HEK293T (cell line): ENCODE results near the gene ARMC5.

ENCODE experiments used
- CTCF ChIA-PET: fragments of 350-600 bp; formaldehyde crosslinking; extraction: SDS; loops from one replicate; lab custom pipeline; 2021; ENCODE audit warnings: antibody characterized with exemption, inconsistent platforms; lab: Yijun Ruan, JAX
- POLR2A ChIA-PET: fragments of 350-600 bp; formaldehyde crosslinking; extraction: SDS; loops from one replicate; lab custom pipeline; 2020; ENCODE audit warnings: antibody characterized with exemption, inconsistent platforms; lab: Yijun Ruan, JAX
- DNase-seq: peaks from one replicate; pipeline ENCODE4 v3.0.0; 2012; ENCODE audit warnings: mixed read lengths; ENCODE audit errors: extremely low spot score
- ARNT ChIP-seq: fragments of 450-650 bp; IDR thresholded peaks from 2 replicates; pipeline ENCODE4 v1.6.1; 2017; ENCODE audit warnings: mild to moderate bottlenecking
- BHLHE40 ChIP-seq: fragments of 450-650 bp; IDR thresholded peaks from 2 replicates; pipeline ENCODE4 v1.6.1; 2016; ENCODE audit warnings: mild to moderate bottlenecking, moderate library complexity, borderline replicate concordance
- CTBP1 ChIP-seq: fragments of 450-650 bp; IDR thresholded peaks from 2 replicates; pipeline ENCODE4 v1.6.1; 2016; ENCODE audit warnings: borderline replicate concordance
- ELF4 ChIP-seq: fragments of 450-650 bp; IDR thresholded peaks from 2 replicates; pipeline ENCODE4 v1.6.1; 2017; ENCODE audit warnings: antibody characterized with exemption
- FOXK2 ChIP-seq: fragments of 450-650 bp; IDR thresholded peaks from 2 replicates; pipeline ENCODE4 v1.6.1; 2016; ENCODE audit warnings: mild to moderate bottlenecking
- TARDBP ChIP-seq: fragments of 450-650 bp; IDR thresholded peaks from 2 replicates; pipeline ENCODE4 v1.6.1; 2016
- ZNF384 ChIP-seq: fragments of 450-650 bp; IDR thresholded peaks from 2 replicates; pipeline ENCODE4 v1.6.1; 2016
- TF ChIP-seq, protein P1 (sequence below): fragments of 450-650 bp; IDR thresholded peaks from 2 replicates; pipeline ENCODE4 v1.6.1; 2016

The ARMC5 gene

DNA sequence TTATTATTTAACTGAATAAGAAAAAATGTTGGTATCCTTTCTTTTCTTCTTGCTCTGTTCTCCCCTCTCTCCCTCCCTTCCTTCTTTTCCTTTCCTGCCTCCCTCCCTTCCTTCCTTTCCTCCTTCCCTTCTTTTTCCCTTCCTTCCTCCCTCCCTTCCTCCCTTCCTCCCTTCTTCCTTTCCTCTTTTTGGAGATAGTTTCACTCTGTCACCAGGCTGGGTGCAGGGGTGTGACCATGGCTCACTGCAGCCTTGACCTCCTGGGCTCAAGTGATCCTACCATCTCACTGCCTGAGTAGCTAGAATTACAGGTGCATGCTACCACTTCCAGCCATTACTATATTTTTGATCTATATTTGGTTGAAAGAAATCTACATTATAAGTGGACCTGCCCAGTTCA, 54.6 kb downstream of the ARMC5 start:
- TF ChIP-seq TARDBP (no peak), CTBP1 (no peak), BHLHE40 (no peak), ELF4 (no peak), ZNF384 (no peak), FOXK2 (no peak), ARNT (no peak)
- TF ChIP-seq, protein P1, sequence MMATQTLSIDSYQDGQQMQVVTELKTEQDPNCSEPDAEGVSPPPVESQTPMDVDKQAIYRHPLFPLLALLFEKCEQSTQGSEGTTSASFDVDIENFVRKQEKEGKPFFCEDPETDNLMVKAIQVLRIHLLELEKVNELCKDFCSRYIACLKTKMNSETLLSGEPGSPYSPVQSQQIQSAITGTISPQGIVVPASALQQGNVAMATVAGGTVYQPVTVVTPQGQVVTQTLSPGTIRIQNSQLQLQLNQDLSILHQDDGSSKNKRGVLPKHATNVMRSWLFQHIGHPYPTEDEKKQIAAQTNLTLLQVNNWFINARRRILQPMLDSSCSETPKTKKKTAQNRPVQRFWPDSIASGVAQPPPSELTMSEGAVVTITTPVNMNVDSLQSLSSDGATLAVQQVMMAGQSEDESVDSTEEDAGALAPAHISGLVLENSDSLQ, result no peak
- no peak for DNase-seq
- ChIA-PET POLR2A (no interaction called here), CTCF (no interaction called here)
